NCI-H187 (cell line): ENCODE data around the gene LDLRAD3.
A peak's percentile ranks its signal among the peaks of the same experiment; 100 is the strongest.
"Not testable (repeated sequence)": the region's sequence is repeated elsewhere in the genome, so short reads cannot be mapped to it uniquely, and the experiment has no call there.

Experiments used
- DNase-seq, 2 experiments: peaks; one replicate each; lab custom pipeline; 2025; lab: John Stamatoyannopoulos, UW

The LDLRAD3 gene, protein sequence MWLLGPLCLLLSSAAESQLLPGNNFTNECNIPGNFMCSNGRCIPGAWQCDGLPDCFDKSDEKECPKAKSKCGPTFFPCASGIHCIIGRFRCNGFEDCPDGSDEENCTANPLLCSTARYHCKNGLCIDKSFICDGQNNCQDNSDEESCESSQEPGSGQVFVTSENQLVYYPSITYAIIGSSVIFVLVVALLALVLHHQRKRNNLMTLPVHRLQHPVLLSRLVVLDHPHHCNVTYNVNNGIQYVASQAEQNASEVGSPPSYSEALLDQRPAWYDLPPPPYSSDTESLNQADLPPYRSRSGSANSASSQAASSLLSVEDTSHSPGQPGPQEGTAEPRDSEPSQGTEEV

DNA sequence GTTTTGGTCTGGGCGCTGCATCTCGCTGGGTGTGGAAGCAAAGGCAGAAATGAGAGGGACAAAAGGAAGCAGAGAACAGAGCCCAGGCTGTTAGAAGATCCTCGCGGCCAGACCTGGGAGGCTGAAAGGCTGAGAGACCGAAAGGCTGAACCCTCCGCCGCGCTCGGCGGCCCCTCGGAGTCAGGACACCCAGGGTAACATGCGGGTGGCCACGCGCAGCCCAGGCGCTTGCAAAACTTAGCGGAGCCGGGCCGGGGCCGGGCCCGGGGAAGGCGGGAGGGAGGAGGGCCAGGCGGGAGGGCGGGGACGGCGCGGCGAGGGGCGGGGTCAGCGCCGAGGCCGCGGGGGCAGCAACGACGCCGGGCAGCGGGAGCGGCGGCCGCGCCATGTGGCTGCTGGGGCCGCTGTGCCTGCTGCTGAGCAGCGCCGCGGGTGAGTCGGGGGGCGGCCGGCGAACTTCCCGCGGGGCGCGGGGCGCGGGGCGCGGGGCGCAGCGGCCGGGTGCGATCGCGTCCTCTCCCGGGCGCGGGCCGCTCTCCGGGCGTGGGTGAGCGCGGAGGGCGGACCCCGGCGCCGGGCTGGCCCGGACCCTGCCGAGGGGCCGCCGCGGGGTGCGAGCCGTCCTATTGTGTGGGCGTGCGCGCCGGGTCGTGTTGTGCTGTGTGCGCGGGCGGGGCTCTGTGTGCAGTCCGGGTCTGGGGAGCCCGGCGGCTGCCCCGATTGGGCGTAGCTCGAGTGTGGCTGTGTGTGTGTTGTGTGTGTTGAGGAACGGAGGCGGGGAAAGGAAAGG is at the start of gene LDLRAD3:
Gene LDLRAD3 (plus strand): TSS at position 350 of the 790 bp plus-strand sequence. CDS start 37 bp downstream, at position 387.
- DNase-seq: peak in 1 of 2 experiments; percentile 42

DNA sequence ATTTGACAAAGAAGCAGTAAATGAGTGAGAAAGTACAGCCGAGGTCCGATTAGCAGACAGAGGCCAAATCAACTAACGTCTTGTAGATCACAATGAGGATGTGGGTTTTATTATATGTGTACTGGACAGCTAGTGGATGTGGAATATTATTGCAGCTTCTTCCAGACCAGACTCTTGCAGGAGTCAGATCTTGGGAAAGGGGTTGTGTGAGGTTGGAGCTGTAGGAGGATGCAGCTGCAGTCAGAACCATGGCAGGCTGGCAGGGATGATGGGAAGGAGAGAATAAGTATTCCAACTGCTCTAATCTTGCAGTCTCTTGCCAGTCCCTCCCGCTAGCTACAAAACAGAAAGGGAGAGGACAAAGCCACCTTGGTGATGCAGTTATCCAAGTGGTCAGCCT is 46.8 kb upstream of the LDLRAD3 start:
- DNase-seq: no peak

DNA sequence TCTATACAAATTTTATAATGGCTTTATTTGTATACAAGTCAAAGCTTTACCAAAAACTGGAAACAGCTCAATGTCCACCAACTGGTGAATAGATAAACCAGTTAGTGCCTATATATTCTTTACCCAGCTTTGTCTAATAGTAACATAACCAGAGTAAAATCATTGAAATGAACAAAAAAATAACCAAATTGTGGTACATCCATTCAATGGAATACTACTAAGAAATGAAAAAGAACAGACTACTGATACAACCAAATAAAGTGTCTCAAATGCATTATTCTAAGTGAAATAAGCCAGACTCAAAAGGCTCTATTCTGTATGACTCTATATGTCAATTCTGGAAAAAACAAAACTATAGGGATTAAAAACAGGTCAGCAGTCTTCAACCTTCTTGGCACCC is 40.9 kb upstream of the LDLRAD3 start:
- no peak for DNase-seq

DNA sequence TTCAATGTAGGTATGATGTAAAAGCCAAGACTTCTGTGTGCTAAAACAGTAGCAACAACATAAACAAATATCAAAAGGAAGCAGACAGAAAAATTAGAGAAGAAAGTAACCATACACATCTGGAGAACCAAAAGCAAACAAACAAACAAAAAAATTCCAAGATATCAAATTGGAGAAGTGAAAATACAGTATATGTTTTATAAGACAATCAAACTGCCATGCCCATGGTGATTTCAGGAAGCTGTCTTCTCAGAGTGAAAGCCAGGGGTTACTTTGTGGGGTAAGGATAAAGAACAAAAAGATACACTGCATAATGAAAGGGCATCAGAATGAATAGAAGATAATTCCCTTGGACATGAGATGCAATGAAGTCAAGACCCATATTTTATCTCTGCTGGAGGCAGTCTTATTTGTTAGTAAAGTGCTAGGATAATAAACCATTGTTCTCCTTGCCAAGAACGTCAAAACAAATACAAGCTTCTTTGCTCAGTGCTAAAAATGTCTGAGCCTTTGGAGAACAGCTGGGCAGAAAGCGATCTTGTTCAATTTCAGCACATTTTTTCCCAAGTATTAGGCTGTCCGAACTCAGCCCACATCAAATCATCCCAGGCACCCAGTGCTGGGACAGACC is 38.1 kb upstream of the LDLRAD3 start:
- no peak for DNase-seq

DNA sequence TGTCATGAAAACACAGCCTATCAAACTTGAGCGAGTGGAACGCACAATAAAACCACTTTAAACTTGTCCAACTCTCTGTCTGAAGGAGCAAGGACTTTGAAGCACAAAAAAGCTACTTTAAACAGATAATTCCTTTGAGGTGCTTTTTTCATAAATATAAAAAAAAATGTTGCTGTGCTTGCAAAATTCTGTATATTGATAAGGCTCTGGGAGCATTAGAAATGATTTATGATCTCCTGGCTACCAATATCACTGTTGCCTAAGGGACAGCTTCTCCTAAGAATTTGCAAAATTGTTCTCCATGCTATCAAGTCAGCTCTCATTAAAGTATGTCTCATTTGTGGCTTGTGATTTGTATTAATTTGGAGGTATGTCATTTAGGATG is 37.6 kb upstream of the LDLRAD3 start:
- DNase-seq: no peak

DNA sequence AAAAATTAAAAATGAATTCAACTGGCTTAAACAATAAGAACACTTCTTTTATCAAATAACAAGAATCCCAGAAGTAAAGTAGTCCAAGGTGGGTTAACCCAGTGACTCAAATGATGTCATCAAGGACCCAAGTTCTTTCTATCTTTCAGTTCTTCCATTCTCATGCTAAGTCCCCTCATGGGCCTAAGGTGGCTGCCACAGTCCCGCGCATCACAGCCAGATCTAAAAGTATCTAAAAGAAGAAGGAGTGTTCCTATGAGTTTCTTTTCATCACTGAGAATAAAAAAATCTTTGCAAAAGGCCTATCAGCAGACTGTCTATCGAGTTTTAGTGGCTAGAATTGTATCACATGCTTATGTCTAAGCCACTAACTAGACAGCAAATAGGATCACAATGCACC is 37.2 kb upstream of the LDLRAD3 start:
- no peak for DNase-seq

DNA sequence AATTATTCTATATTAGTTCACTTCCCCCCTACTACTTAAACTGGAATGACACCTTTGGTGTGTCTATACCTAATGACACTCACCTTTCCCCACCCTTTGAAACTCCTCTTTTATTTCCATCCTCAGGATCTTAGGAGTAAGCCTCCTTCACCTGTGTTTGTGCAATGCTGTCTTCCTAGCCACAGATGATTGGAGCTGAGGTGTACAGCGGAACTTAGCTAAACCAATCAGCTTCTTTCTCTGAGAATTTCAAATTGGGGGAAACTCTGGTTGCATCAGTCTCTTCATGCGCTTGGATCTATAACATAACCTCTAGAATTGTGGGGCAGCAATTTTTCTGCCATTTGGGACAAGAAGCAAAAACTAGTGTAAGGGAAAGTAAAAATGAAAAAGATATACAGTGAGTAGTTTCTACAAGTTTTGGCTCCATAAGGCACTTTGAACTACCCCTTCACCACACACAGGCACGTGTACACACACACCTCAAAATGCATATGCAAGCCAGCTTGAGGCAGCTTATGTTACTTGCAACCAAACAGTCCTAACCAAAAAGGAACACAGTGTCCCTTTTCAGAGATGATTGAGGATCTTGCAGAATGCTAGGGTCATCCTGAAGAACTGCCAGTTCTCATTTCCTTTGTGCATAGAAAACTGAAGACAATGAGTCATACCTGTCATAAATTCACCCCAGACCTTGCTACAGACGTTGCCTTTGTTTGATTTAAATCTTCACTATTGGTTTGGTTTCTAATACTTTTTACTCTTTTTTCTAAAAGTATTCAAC is 36.0 kb upstream of the LDLRAD3 start:
- DNase-seq: no peak

DNA sequence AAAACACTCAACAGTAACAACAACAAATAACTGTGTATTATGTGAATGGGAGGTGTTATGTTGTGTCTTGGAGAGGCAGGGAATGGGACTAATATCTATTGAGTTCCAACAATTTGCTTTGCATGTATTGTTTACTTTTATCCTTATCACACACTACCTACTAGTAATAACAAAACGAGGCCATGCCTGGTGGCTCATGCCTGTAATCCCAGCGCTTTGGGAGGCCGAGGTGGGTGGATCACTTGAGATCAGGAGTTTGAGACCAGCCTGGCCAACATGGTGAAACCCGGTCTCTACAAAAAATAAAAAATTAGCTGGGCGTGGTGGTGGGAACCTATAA is 35.5 kb upstream of the LDLRAD3 start:
- not testable (repeated sequence) for DNase-seq

DNA sequence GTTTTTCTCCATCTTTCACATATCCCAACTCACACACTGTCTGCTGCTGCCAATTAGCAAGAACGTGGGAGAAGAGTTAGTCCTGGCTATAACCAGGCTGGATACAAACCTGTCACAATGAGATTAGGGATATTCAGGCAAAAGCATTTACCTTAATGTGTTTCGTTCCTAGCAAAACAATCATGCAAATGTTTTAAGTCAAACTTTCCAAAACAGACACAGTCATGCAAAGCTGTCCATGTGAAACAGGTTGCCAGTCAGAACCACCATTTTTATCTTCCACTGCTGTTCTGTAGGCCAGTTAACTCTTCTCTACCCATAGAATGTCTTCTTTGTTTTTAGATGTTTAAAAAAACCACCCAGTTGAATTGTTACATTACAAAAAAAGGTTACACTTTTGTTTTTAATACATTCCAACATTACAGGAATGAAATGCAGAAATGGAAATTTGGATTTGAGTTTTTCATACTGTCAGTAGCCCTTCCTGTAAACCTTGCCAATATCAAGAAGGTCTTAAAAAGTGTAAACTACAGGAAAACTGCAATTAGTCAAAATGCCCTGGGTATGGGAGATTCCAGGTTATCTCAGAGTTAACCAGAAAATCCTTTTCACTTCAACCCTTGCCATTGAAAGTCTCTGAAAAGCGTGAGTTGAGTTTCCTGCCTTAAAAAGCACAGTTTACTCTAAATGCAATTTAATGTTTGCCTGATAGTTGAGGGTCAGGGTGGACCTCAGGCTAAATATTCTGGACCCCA is 34.2 kb upstream of the LDLRAD3 start:
- no peak for DNase-seq

DNA sequence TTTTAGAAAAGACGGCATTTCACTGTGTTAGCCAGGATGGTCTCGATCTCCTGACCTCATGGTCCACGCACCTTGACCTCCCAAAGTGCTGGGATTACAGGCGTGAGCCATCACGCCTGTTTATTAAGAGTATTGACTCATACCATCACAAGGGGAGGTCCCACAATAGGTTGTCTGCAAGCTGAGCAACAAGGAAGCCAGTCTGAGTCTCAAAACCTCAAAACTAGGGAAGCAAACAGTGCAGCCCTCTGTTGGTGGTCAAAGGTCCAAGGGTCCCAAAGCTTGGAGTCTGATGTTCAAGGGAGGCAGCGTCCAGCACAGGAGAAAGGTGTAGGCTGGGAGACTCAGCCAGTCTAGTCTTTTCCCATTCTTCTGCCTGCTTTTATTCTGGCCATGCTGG is 32.8 kb upstream of the LDLRAD3 start:
- DNase-seq: no peak

DNA sequence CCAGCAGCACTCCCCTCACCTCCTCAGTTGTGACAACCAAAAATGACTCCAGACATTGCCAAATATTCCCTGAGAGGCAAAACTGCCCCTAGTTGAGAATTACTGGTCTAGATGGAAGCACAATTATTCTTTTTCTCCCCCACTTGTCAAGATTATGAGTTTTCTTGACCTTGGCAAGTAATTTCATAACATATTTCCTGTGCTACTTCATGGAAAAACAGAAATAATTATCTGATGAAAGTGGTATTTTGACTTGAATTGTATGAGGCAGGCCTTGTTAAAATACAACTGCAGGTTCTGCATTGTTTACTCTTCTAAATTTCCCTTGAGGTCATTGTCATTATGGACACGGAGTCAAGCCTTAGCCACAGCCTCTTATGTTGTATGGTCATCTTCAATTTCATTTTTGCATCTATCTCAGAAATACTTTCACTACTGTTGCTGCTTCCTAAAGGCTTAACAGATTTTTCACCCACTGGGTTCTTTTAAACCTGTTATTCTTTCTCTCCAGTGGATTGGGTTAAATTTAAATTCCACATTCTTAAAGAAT is 32.2 kb upstream of the LDLRAD3 start:
- no peak for DNase-seq

DNA sequence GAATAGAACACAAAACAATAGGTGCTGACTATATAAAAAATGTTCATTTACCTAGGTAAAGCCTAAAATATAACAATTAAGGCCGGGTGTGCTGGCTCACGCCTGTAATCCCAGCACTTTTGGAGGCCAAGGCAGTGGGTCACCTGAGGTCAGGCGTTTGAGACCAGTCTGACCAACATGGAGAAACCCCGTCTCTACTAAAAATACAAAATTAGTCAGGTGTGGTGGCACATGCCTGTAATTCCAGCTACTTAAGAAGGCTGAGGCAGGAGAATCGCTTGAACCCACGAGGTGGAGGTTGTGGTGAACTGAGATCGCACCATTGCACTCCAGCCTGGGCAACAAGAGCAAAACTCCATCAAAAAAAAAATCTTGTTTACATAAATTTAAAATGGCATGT is 31.4 kb upstream of the LDLRAD3 start:
- not testable (repeated sequence) for DNase-seq

DNA sequence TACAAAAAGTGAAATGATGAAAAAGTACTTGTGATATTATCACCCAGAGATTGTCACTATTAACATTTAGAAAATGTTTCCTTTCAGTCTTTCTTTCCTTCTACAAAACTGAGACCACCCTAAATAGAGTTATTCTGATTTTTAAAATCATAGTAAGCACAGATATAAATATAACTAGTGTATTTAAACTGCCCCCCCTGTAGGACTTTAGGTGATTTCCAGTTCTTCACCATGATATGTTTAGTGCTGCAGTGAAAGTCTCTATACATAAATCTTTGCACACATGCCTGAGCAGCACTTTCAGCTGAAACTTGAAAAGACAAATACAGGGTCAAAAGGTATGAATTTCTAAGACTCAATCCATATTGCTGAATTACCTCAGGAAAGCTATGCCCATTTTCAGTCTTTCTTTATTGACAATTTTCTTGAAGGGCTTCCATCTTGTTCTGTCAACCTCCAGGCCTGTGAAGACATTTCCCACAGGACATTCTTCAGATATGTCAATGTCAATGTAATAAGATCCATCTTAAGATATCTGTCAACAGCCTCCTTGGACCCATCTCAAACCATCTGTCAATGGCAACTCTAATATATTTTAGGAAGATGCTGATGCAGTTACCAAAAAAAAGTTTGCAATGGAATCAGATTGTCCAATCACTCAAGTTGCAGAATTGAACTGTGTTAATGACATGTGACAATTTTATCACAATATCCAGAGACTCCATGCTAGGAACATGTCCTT is 30.8 kb upstream of the LDLRAD3 start:
- no peak for DNase-seq

DNA sequence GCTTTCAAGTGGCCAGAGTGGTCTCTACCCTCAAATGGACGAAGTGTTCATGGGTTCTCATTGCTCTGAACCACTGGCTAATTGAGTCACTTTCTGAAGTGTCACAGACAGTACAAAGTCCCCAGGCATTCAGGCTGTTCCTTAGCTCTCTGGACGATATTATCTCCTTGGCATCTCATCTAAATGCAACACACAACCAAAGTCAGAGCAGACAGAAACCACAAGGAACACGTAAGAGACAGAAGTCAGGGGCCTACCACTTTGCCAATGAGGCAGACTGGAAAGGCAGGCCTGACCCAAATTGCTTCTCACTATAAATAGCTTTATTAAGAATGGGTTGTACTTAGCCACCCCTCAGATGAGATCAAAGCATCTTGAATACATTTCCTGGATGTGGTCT is 29.0 kb upstream of the LDLRAD3 start:
- DNase-seq: no peak

DNA sequence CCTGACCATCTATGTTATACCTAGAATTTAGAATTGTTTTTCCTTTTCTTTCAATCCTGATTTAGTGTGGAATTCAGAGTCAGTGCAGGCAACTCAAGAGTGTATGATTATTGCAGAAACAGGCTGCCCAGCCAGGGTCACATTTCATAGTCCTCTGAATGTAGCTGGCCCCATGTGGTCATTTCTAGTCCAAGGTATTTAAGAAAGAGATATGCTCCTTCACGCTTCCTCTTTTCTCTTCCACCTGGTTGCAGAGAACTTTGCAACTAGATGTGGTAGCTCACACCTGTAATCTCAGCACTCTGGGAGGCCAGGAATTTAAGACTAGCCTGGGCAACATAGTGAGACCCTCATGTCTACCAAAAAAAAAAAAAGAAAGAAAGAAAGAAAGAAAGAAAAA is 27.6 kb upstream of the LDLRAD3 start:
- DNase-seq: no peak

DNA sequence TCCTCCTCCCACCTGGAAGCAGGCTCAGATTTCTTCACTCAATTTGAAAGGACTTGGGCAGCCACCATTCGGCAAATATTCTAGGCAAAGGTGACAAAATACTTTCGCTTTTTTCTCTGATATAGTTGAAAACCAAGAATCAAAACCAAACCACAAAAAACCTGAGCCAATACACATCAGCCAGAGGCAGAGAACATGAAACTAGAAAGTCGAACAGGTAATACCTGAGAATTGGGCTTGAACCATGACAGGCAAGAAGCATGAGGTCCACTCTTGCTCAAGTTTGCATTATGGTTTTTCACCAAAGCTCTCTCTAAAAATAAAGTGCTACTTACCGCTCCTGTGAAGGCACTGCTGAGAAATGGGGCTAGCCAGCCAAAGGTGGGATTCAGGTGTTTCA is 26.2 kb upstream of the LDLRAD3 start:
- no peak for DNase-seq

DNA sequence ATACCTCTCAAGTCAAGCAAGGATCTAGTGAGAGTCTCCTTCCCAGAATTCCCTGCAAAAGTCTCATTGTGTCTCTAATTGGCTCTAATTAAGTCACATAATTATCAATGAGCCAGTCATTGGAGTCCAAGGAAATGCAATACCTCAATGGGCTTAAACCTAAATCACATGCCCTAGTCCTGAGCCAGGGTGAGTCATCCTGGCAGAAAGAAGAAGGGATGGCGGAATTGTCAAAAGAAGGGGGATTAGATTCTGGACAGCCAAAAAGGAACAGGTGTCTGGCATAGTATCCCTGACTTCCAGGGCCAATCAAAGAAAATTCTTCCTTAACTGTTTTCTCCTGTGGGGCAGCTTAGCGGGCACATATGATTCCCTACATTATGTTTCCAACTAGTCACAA is 25.1 kb upstream of the LDLRAD3 start:
- DNase-seq: no peak

DNA sequence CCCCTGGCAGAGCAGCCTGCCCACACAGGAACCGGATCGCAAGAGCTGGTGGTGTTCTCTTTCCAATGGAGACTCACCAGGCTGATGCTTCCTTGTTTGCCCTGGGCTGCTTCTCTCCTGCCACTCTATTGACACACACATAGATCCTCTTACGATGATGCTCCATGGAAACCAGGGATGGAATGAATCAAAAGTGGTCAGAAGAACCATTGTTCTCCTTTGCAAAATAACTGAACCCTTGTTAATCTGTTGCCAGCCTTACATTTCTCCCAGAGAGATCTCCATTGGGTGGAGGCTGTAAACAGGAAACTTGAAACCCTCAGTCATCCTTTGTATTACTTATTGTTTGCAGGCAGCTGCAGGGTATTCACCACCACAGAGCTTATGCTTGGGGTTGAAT is 24.6 kb upstream of the LDLRAD3 start:
- peak; percentile 42 to 72 for DNase-seq

DNA sequence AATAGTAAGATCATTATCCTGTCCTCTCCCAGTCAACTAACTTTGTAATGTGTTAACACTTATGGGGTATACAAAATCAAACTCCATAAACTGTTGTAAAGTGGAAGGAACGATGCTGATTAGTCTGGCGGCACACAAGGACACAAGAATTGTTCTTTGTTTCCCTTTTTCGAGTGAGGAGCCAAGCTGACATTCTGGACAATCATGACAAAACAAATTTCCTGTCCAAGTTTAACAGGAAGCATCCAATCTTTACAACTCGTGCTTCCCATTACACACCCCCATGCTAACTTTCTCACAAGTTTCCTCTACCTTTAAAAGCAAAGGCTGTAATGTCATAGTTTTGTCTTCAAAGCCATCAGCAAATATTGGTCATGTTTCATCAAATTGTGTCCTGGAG is 20.4 kb upstream of the LDLRAD3 start:
- DNase-seq: no peak

DNA sequence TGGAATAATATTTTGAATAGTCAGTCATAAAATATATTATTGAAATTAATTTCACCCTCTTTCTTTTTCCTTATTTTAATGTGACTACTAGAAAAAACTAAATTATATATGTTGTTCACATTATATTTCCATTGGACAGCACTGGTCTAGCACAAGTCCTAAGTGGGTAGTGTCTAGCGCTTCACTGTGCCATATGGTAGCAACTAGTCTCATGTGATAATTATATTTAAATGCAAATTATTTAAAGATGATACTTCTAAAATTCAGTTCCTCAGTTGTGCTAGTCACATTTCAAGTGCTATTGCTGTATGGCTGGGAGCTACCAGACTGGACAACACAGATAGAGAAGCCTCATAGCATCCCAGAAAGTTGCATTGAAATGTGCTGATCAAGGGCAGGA is 19.1 kb upstream of the LDLRAD3 start:
- DNase-seq: no peak

DNA sequence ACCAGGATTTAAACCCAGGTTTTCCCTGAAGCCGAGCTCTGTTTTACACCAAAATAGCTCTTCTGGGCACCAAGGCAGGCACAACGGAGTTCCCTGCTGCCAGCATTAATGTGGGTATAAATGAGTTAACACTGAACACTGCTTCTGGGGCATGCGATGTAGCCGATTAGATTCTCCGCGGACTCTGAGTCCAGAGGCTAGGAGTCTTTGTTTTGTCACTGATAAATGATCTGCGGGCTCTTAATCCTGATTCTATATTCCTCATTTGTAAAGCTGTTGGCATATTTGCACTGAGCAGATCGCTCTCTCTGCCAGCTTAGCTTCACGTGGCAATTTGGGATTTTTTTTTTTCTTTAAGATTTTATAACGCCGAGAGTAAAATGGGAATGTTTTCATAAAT is 16.8 kb upstream of the LDLRAD3 start:
- no peak for DNase-seq
